Nephron progenitor cell (in vitro differentiated cells): Measurements from ENCODE around the gene CCNT2.
"Not testable (repeated sequence)": the region's sequence is repeated elsewhere in the genome, so short reads cannot be mapped to it uniquely, and the experiment has no call there.

Source experiments
- DNase-seq: peaks from one replicate; pipeline ENCODE4 v3.0.0; 2021
- H3K27ac Mint-ChIP-seq: 2 replicates; pipeline ENCODE4 v1.8.0; 2021; ENCODE audit warnings: mild to moderate bottlenecking, moderate library complexity, mixed read lengths
- H3K27me3 Mint-ChIP-seq: 2 replicates; pipeline ENCODE4 v1.8.0; 2021; ENCODE audit warnings: mild to moderate bottlenecking, low read depth, mixed read lengths; ENCODE audit not compliant: poor library complexity
- H3K36me3 Mint-ChIP-seq: 2 replicates; pipeline ENCODE4 v1.8.0; 2021; ENCODE audit warnings: low read depth, mixed read lengths
- H3K4me1 Mint-ChIP-seq: 2 replicates; pipeline ENCODE4 v1.8.0; 2021; ENCODE audit warnings: mixed read lengths
- H3K4me3 Mint-ChIP-seq: 2 replicates; pipeline ENCODE4 v1.8.0; 2021; ENCODE audit warnings: mild to moderate bottlenecking, moderate library complexity, mixed read lengths
- H3K9me3 Mint-ChIP-seq: 2 replicates; pipeline ENCODE4 v1.8.0; 2021; ENCODE audit warnings: mild to moderate bottlenecking, moderate library complexity, mixed read lengths
- CTCF ChIP-seq: fragments of 200-600 bp; sonication (generic); IDR thresholded peaks from 2 replicates; pipeline ENCODE4 v1.5.0; 2021; ENCODE audit warnings: antibody characterized with exemption

Gene CCNT2

GRCh38 chr2:134905168-134905567 lies 13.5 kb upstream of the CCNT2 start:
- H3K27me3 Mint-ChIP-seq: peaks cover 19% of the 10 kb centered on the region
- no peak overlapping the region for H3K4me3 Mint-ChIP-seq
- TF ChIP-seq CTCF: no peak
- H3K9me3 Mint-ChIP-seq: peaks cover 11% of the 10 kb centered on the region
- DNase-seq: no peak
- no peaks in the 10 kb centered on the region for H3K36me3 Mint-ChIP-seq
- no peak overlapping the region for H3K27ac Mint-ChIP-seq
- no peaks in the 10 kb centered on the region for H3K4me1 Mint-ChIP-seq

- no peaks in the 10 kb centered on the region for H3K36me3 Mint-ChIP-seq
- H3K9me3 Mint-ChIP-seq: peaks cover 15% of the 10 kb centered on the region
- H3K27me3 Mint-ChIP-seq: peaks cover 26% of the 10 kb centered on the region
- TF ChIP-seq CTCF: no peak
- no peak for DNase-seq
- no peak overlapping the region for H3K4me3 Mint-ChIP-seq
- no peak overlapping the region for H3K27ac Mint-ChIP-seq
- no peaks in the 10 kb centered on the region for H3K4me1 Mint-ChIP-seq
Observed at GRCh38 chr2:134906726-134907125, 11.9 kb upstream of the CCNT2 start.

GRCh38 chr2:134907441-134908116 lies 11.0 kb upstream of the CCNT2 start:
- not testable (repeated sequence) for H3K4me1 Mint-ChIP-seq, H3K4me3 Mint-ChIP-seq, DNase-seq, H3K36me3 Mint-ChIP-seq, H3K27ac Mint-ChIP-seq
- H3K9me3 Mint-ChIP-seq: peaks cover 22% of the 10 kb centered on the region
- peaks cover 26% of the 10 kb centered on the region for H3K27me3 Mint-ChIP-seq

GRCh38 chr2:134910763-134911399 lies 7.7 kb upstream of the CCNT2 start:
- H3K4me3 Mint-ChIP-seq: no peak overlapping the region
- no peaks in the 10 kb centered on the region for H3K4me1 Mint-ChIP-seq
- DNase-seq: no peak
- peaks cover 11% of the 10 kb centered on the region for H3K36me3 Mint-ChIP-seq
- TF ChIP-seq CTCF: no peak
- H3K27ac Mint-ChIP-seq: no peak overlapping the region
- peaks cover 21% of the 10 kb centered on the region for H3K27me3 Mint-ChIP-seq
- H3K9me3 Mint-ChIP-seq: peaks cover 52% of the 10 kb centered on the region

- Mint-ChIP-seq H3K4me3 (no peak overlapping the region), H3K9me3 (peaks cover 52% of the 10 kb centered on the region), H3K4me1 (no peaks in the 10 kb centered on the region), H3K27ac (no peak overlapping the region), H3K36me3 (peaks cover 11% of the 10 kb centered on the region), H3K27me3 (peaks cover 21% of the 10 kb centered on the region)
- no peak for DNase-seq
- TF ChIP-seq CTCF: no peak
Observed at GRCh38 chr2:134911400-134911785, 7.2 kb upstream of the CCNT2 start.

- H3K4me1 Mint-ChIP-seq: no peaks in the 10 kb centered on the region
- no peak for DNase-seq
- H3K27ac Mint-ChIP-seq: no peak overlapping the region
- H3K9me3 Mint-ChIP-seq: peaks cover 47% of the 10 kb centered on the region
- peaks cover 11% of the 10 kb centered on the region for H3K36me3 Mint-ChIP-seq
- H3K27me3 Mint-ChIP-seq: peaks cover 21% of the 10 kb centered on the region
- no peak for TF ChIP-seq CTCF
- H3K4me3 Mint-ChIP-seq: no peak overlapping the region
Observed at GRCh38 chr2:134912361-134912760, 6.3 kb upstream of the CCNT2 start.
